H9 (cell line): Measurements from ENCODE around the gene GNMT. TPM values are rescaled to one million over a fixed set of nuclear protein-coding genes. Genes with fewer than 3 reads are reported as not detected.

Experiments used
- DNase-seq: peaks from one replicate; pipeline ENCODE4 v3.0.0-alpha.2; 2017
- H2AFZ ChIP-seq: one replicate; pipeline ENCODE4 v1.6.1; 2013; ENCODE audit warnings: mild to moderate bottlenecking, low read length, control low read depth, moderate library complexity
- H2AK5ac ChIP-seq: 2 replicates; pipeline ENCODE4 v1.6.1; 2013; ENCODE audit warnings: low read length, control low read depth, mixed read lengths; ENCODE audit not compliant: insufficient read length
- H2BK120ac ChIP-seq: one replicate; pipeline ENCODE4 v1.6.1; 2013; ENCODE audit warnings: low read depth, mild to moderate bottlenecking, low read length, control low read depth, inconsistent platforms; ENCODE audit not compliant: poor library complexity, severe bottlenecking
- H2BK12ac ChIP-seq: 2 replicates; pipeline ENCODE4 v1.6.1; 2013; ENCODE audit warnings: low read length, control low read depth, mixed read lengths, low read depth; ENCODE audit not compliant: insufficient read length
- H2BK15ac ChIP-seq: 2 replicates; pipeline ENCODE4 v1.6.1; 2013; ENCODE audit warnings: low read depth, low read length, control low read depth
- H2BK20ac ChIP-seq: one replicate; pipeline ENCODE4 v1.6.1; 2013; ENCODE audit warnings: low read depth, mild to moderate bottlenecking, low read length, control low read depth, inconsistent platforms; ENCODE audit not compliant: poor library complexity, severe bottlenecking
- H2BK5ac ChIP-seq: 2 replicates; pipeline ENCODE4 v1.6.1; 2013; ENCODE audit warnings: low read length, control low read depth, mixed read lengths; ENCODE audit not compliant: insufficient read length
- H3K14ac ChIP-seq: 2 replicates; pipeline ENCODE4 v1.6.1; 2013; ENCODE audit warnings: low read length, control low read depth; ENCODE audit not compliant: insufficient read depth
- H3K18ac ChIP-seq: 2 replicates; pipeline ENCODE4 v1.6.1; 2013; ENCODE audit warnings: low read depth, mild to moderate bottlenecking, mixed read lengths, low read length, control low read depth; ENCODE audit not compliant: insufficient read length
- H3K23ac ChIP-seq: 2 replicates; pipeline ENCODE4 v1.6.1; 2013; ENCODE audit warnings: low read length, control low read depth, mixed read lengths, low read depth; ENCODE audit not compliant: insufficient read length
- H3K23me2 ChIP-seq: 2 replicates; pipeline ENCODE4 v1.6.1; 2013; ENCODE audit warnings: low read depth, mild to moderate bottlenecking, mixed read lengths, low read length, control low read depth; ENCODE audit not compliant: insufficient read length, poor library complexity, severe bottlenecking
- H3K27ac ChIP-seq: 2 replicates; pipeline ENCODE4 v1.5.1; 2013; ENCODE audit warnings: low read length, control low read depth, mixed read lengths, low read depth; ENCODE audit not compliant: insufficient read length
- H3K27me3 ChIP-seq: 2 replicates; pipeline ENCODE4 v1.6.1; 2013; ENCODE audit warnings: low read length, control low read depth, inconsistent platforms; ENCODE audit not compliant: insufficient read depth
- H3K4ac ChIP-seq: 2 replicates; pipeline ENCODE4 v1.6.1; 2013; ENCODE audit warnings: low read depth, mild to moderate bottlenecking, control low read depth, inconsistent platforms, low read length, moderate library complexity
- H3K4me1 ChIP-seq: 2 replicates; pipeline ENCODE4 v1.6.1; 2013; ENCODE audit warnings: low read length, control low read depth, inconsistent platforms; ENCODE audit not compliant: insufficient read depth
- H3K4me2 ChIP-seq: 2 replicates; pipeline ENCODE4 v1.6.1; 2013; ENCODE audit warnings: low read length, control low read depth, mixed read lengths; ENCODE audit not compliant: insufficient read length, insufficient read depth
- H3K56ac ChIP-seq: 2 replicates; pipeline ENCODE4 v1.6.1; 2013; ENCODE audit warnings: low read depth, mild to moderate bottlenecking, mixed read lengths, low read length, control low read depth; ENCODE audit not compliant: insufficient read length
- H3K79me1 ChIP-seq: 2 replicates; pipeline ENCODE4 v1.6.1; 2013; ENCODE audit warnings: low read depth, mild to moderate bottlenecking, moderate library complexity, low read length, control low read depth, inconsistent platforms; ENCODE audit not compliant: insufficient read depth, poor library complexity, severe bottlenecking
- H3K79me2 ChIP-seq: 2 replicates; pipeline ENCODE4 v1.6.1; 2013; ENCODE audit warnings: low read length, control low read depth, inconsistent platforms; ENCODE audit not compliant: insufficient read depth
- H3K9ac ChIP-seq: 2 replicates; pipeline ENCODE4 v1.6.1; 2013; ENCODE audit warnings: low read length, control low read depth, mixed read lengths; ENCODE audit not compliant: insufficient read length; ENCODE audit errors: extremely low read depth
- H3K9me3 ChIP-seq: one replicate; pipeline ENCODE4 v1.6.1; 2013; ENCODE audit warnings: low read depth, low read length, inconsistent platforms; ENCODE audit not compliant: control insufficient read depth
- H3T11ph ChIP-seq: one replicate; pipeline ENCODE4 v1.6.1; 2013; ENCODE audit warnings: mild to moderate bottlenecking, low read length, control low read depth, inconsistent platforms
- H4K20me1 ChIP-seq: one replicate; pipeline ENCODE4 v1.6.1; 2013; ENCODE audit not compliant: control insufficient read depth, insufficient read length, insufficient read depth
- H4K5ac ChIP-seq: 2 replicates; pipeline ENCODE4 v1.6.1; 2013; ENCODE audit warnings: low read depth, mild to moderate bottlenecking, mixed read lengths, low read length, control low read depth; ENCODE audit not compliant: insufficient read length
- H4K8ac ChIP-seq: replicated peaks from 2 replicates; pipeline ENCODE4 v1.6.1; 2013; ENCODE audit warnings: low read length, control low read depth, mixed read lengths, low read depth; ENCODE audit not compliant: insufficient read length
- H4K91ac ChIP-seq: 2 replicates; pipeline ENCODE4 v1.6.1; 2013; ENCODE audit warnings: low read depth, mild to moderate bottlenecking, moderate library complexity, mixed read lengths, low read length, control low read depth; ENCODE audit not compliant: insufficient read length
- H3K27ac Mint-ChIP-seq, 3 experiments: 2 replicates in 2 of 3; 3 replicates in 1 of 3; pipeline ENCODE4 v1.8.0; 2020 to 2021; ENCODE audit warnings: mixed read lengths in 3 of 3, mild to moderate bottlenecking in 1 of 3, moderate library complexity in 1 of 3
- H3K27me3 Mint-ChIP-seq: 2 replicates; pipeline ENCODE4 v1.8.0; 2021; ENCODE audit warnings: low read depth, mild to moderate bottlenecking, moderate library complexity, mixed read lengths
- H3K36me3 Mint-ChIP-seq, 3 experiments: 2 replicates in 2 of 3; 3 replicates in 1 of 3; pipeline ENCODE4 v1.8.0; 2020 to 2021; ENCODE audit warnings: low read depth in 3 of 3, mixed read lengths in 3 of 3; ENCODE audit not compliant: insufficient read depth in 1 of 3
- H3K4me1 Mint-ChIP-seq, 2 experiments: 2 replicates each; pipeline ENCODE4 v1.8.0; 2020; ENCODE audit warnings: mixed read lengths in 2 of 2
- H3K4me3 Mint-ChIP-seq, 2 experiments: 2 replicates in 1 of 2; 3 replicates in 1 of 2; pipeline ENCODE4 v1.8.0; 2020 to 2021; ENCODE audit warnings: mild to moderate bottlenecking in 2 of 2, mixed read lengths in 2 of 2, moderate library complexity in 1 of 2
- H3K9me3 Mint-ChIP-seq, 2 experiments: 2 replicates in 1 of 2; 3 replicates in 1 of 2; pipeline ENCODE4 v1.8.0; 2020; ENCODE audit warnings: mild to moderate bottlenecking in 2 of 2, mixed read lengths in 2 of 2, moderate library complexity in 1 of 2
- CTCF ChIP-seq: fragments of 200-600 bp; sonication (generic); conservative IDR thresholded peaks from 3 replicates; pipeline ENCODE4 v1.8.0; 2021; ENCODE audit warnings: antibody characterized with exemption, mild to moderate bottlenecking
- WGBS: extraction: QIAGEN DNeasy Blood & Tissue Kit; methylation state at CpG from one replicate; pipeline ENCODE4 v1.1.7; 2013; ENCODE audit warnings: missing lambda C conversion rate, low lambda C conversion rate, mixed read lengths; ENCODE audit not compliant: insufficient read length; ENCODE audit errors: extremely low coverage; 5-methylcytosine and 5-hydroxymethylcytosine counted together
- total RNA-seq: library from RNA; stranded (reverse); gene quantifications from 2 replicates; pipeline ENCODE4 v1.2.1, GENCODE V29; 2021

Gene GNMT
- total RNA-seq, 1 experiment from 2014 or later, result 1.1 TPM

- no peaks in the 10 kb centered on the region for H3K79me1 ChIP-seq
- Mint-ChIP-seq H3K27ac (peak overlapping the region; percentile 95 to 98 (median 97)), H3K27me3 (0 out of 2 replicates have a peak, but pooled peaks cover 1% of the 10 kb centered on the region), H3K9me3 (no peaks in the 10 kb centered on the region; a peak in 1 of 5 replicates), H3K4me1 (peaks cover 5% of the 10 kb centered on the region in 2 experiments; a peak in 3 of 4 replicates), H3K4me3 (peak overlapping the region; percentile 73 to 86), H3K36me3 (no peaks in the 10 kb centered on the region)
- peak; percentile 89 for DNase-seq
- no peak overlapping the region for H3K27ac ChIP-seq
- no peak overlapping the region for H2BK12ac ChIP-seq
- H2AFZ ChIP-seq, result no peak overlapping the region
- no peak overlapping the region for H2BK20ac ChIP-seq
- no peaks in the 10 kb centered on the region for H3K23me2 ChIP-seq
- no peak overlapping the region for H3K23ac ChIP-seq
- H3K79me2 ChIP-seq, result no peaks in the 10 kb centered on the region
- no peak overlapping the region for H3K18ac ChIP-seq
- no CpG with 5 or more reads among the region's 49 CpGs for WGBS
- H2AK5ac ChIP-seq, result no peak overlapping the region
- H3K56ac ChIP-seq, result no peak overlapping the region
- no peak overlapping the region for H2BK5ac ChIP-seq
- no peaks in the 10 kb centered on the region for H3K9me3 ChIP-seq
- peak overlapping the region; percentile 18 for H3K9ac ChIP-seq
- no peaks in the 10 kb centered on the region for H4K20me1 ChIP-seq
- H2BK15ac ChIP-seq, result no peak overlapping the region
- no peaks in the 10 kb centered on the region for H3K27me3 ChIP-seq
- no peak overlapping the region for H3T11ph ChIP-seq
- H4K8ac ChIP-seq, result no peak overlapping the region
- H4K91ac ChIP-seq, result no peak overlapping the region
- peak overlapping the region; percentile 31 for H3K4me2 ChIP-seq
- no peak overlapping the region for H2BK120ac ChIP-seq
- H3K4me1 ChIP-seq, result no peaks in the 10 kb centered on the region
- peak; percentile 57; the same call in 2 of the 3 replicates for TF ChIP-seq CTCF
- H4K5ac ChIP-seq, result no peak overlapping the region
- no peak overlapping the region for H3K4ac ChIP-seq
- H3K14ac ChIP-seq, result peak overlapping the region; percentile 4; the same call in 1 of the 2 replicates
Observed at GRCh38 chr6:42911171-42912021, 49.2 kb upstream of the GNMT start.
